Measurements from ENCODE around the gene COL6A2.
"Not testable (repeated sequence)": the region's sequence is repeated elsewhere in the genome, so short reads cannot be mapped to it uniquely, and the experiment has no call there.

- TF ChIP-seq, protein P1, sequence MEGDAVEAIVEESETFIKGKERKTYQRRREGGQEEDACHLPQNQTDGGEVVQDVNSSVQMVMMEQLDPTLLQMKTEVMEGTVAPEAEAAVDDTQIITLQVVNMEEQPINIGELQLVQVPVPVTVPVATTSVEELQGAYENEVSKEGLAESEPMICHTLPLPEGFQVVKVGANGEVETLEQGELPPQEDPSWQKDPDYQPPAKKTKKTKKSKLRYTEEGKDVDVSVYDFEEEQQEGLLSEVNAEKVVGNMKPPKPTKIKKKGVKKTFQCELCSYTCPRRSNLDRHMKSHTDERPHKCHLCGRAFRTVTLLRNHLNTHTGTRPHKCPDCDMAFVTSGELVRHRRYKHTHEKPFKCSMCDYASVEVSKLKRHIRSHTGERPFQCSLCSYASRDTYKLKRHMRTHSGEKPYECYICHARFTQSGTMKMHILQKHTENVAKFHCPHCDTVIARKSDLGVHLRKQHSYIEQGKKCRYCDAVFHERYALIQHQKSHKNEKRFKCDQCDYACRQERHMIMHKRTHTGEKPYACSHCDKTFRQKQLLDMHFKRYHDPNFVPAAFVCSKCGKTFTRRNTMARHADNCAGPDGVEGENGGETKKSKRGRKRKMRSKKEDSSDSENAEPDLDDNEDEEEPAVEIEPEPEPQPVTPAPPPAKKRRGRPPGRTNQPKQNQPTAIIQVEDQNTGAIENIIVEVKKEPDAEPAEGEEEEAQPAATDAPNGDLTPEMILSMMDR (IDR thresholded peaks at IDR 0.05): not testable (repeated sequence)
- not testable (repeated sequence) for TF ChIP-seq POLR2AphosphoS5 (IDR thresholded peaks at IDR 0.05)
Observed at GRCh38 chr21:46076724-46077123, 21.2 kb upstream of the COL6A2 start.

All from prostate gland (tissue), 2 donors.